SK-N-SH (cell line): Measurements from ENCODE around the gene MBNL1.

Experiments
- CHD2 ChIP-seq: fragments of 150-350 bp; IDR thresholded peaks from 2 replicates; pipeline ENCODE4 v1.6.1; 2018; ENCODE audit warnings: low read length; ENCODE audit not compliant: partially characterized antibody
- EZH2phosphoT487 ChIP-seq: fragments of 200-600 bp; sonication (generic); IDR thresholded peaks from 2 replicates; pipeline ENCODE4 v1.6.1; 2017; ENCODE audit warnings: low read depth, mixed run types, mild to moderate bottlenecking, antibody characterized with exemption, moderate library complexity, borderline replicate concordance
- GATA2 ChIP-seq: sonication (generic); formaldehyde crosslinking; IDR thresholded peaks from 2 replicates; pipeline ENCODE4 v1.5.0; 2020; ENCODE audit warnings: mild to moderate bottlenecking, missing genetic modification reagents
- IRF3 ChIP-seq: fragments of 150-350 bp; IDR thresholded peaks from 2 replicates; pipeline ENCODE4 v1.6.1; 2016; ENCODE audit warnings: mild to moderate bottlenecking, low read depth, low read length
- POLR2AphosphoS5 ChIP-seq: IDR thresholded peaks from 2 replicates; pipeline ENCODE4 v1.6.1; 2012; ENCODE audit warnings: low read depth, low read length
- RAD21 ChIP-seq: IDR thresholded peaks from 2 replicates; pipeline ENCODE4 v1.6.1; 2012; ENCODE audit warnings: mild to moderate bottlenecking, low read length
- RXRA ChIP-seq: IDR thresholded peaks from 2 replicates; pipeline ENCODE4 v1.4.0; 2012; ENCODE audit warnings: low read depth, mild to moderate bottlenecking, borderline replicate concordance
- TEAD4 ChIP-seq: IDR thresholded peaks from 2 replicates; pipeline ENCODE4 v1.4.0; 2012; ENCODE audit warnings: mild to moderate bottlenecking, borderline replicate concordance; ENCODE audit not compliant: insufficient read depth
- YY1 ChIP-seq: IDR thresholded peaks from 2 replicates; pipeline ENCODE4 v1.4.0; 2012; ENCODE audit warnings: low read depth, mild to moderate bottlenecking
- TF ChIP-seq, protein P1 (sequence below): fragments of 200-600 bp; sonication (generic); IDR thresholded peaks from 2 replicates; pipeline ENCODE4 v1.6.1; 2017; ENCODE audit warnings: antibody characterized with exemption, mild to moderate bottlenecking, moderate library complexity
- TF ChIP-seq, protein P2 (sequence below): fragments of 150-350 bp; IDR thresholded peaks from 2 replicates; pipeline ENCODE4 v1.6.1; 2017; ENCODE audit warnings: antibody characterized with exemption, low read length, low read depth, borderline replicate concordance

DNA sequence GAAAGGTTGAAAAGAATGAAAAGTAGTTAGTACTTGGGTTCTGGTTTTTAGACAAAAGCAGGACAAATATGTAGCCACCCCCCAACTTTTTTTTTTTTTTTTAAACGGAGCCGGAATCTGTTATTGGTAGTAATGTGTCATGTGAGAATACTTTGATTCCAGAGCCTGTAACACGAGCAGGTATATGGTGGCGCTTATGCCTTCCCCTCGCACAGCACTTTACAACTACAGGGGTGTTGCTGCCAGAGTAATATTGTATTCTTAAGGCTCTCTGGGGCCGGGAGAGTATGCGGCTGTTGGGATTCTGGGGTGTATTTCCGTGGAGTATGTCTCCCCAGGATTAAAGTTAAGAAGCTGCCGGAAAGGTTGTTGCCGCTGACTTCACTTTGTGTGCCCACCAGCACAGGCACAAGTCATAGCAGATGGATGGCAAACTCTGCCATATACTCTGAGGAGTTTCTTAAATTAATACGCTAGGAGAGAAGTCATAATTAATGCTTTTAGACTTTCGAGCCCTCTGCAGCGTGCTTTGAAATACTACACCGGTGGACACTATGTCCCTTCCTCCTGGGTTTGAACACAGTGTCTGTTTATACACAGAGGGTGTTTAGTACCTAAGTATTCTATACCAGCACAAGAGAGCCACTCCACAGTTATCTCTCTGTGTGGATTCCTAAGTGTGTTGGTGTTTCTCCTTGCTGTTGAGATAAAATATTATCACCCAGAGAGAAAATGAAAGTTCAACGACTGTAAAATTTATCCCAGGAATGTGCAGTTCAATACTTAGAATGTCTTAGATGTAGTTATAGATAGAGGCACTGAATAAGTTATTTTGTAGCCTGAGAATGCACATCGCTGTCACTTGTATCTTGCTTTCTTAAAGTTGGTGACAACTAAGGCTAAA lies 1.4 kb downstream of the MBNL1 start:
- peak; percentile 5; the same call in 1 of the 2 replicates for TF ChIP-seq POLR2AphosphoS5
- no peak for TF ChIP-seq CHD2
- TF ChIP-seq, protein P1, sequence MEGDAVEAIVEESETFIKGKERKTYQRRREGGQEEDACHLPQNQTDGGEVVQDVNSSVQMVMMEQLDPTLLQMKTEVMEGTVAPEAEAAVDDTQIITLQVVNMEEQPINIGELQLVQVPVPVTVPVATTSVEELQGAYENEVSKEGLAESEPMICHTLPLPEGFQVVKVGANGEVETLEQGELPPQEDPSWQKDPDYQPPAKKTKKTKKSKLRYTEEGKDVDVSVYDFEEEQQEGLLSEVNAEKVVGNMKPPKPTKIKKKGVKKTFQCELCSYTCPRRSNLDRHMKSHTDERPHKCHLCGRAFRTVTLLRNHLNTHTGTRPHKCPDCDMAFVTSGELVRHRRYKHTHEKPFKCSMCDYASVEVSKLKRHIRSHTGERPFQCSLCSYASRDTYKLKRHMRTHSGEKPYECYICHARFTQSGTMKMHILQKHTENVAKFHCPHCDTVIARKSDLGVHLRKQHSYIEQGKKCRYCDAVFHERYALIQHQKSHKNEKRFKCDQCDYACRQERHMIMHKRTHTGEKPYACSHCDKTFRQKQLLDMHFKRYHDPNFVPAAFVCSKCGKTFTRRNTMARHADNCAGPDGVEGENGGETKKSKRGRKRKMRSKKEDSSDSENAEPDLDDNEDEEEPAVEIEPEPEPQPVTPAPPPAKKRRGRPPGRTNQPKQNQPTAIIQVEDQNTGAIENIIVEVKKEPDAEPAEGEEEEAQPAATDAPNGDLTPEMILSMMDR, result no peak
- no peak for TF ChIP-seq IRF3
- TF ChIP-seq YY1, result no peak
- no peak for TF ChIP-seq GATA2
- TF ChIP-seq, protein P2, sequence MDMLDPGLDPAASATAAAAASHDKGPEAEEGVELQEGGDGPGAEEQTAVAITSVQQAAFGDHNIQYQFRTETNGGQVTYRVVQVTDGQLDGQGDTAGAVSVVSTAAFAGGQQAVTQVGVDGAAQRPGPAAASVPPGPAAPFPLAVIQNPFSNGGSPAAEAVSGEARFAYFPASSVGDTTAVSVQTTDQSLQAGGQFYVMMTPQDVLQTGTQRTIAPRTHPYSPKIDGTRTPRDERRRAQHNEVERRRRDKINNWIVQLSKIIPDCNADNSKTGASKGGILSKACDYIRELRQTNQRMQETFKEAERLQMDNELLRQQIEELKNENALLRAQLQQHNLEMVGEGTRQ, result no peak
- no peak for TF ChIP-seq RAD21
- no peak for TF ChIP-seq TEAD4
- TF ChIP-seq EZH2phosphoT487, result no peak
- TF ChIP-seq RXRA, result no peak
